Amniotic epithelial cell (primary cell): ENCODE results near the gene CDC42EP2.

Experiments
- DNase-seq: peaks from one replicate; pipeline ENCODE4 v3.0.0-alpha.2; 2010; ENCODE audit warnings: low read depth

Gene CDC42EP2, protein sequence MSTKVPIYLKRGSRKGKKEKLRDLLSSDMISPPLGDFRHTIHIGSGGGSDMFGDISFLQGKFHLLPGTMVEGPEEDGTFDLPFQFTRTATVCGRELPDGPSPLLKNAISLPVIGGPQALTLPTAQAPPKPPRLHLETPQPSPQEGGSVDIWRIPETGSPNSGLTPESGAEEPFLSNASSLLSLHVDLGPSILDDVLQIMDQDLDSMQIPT

DNA sequence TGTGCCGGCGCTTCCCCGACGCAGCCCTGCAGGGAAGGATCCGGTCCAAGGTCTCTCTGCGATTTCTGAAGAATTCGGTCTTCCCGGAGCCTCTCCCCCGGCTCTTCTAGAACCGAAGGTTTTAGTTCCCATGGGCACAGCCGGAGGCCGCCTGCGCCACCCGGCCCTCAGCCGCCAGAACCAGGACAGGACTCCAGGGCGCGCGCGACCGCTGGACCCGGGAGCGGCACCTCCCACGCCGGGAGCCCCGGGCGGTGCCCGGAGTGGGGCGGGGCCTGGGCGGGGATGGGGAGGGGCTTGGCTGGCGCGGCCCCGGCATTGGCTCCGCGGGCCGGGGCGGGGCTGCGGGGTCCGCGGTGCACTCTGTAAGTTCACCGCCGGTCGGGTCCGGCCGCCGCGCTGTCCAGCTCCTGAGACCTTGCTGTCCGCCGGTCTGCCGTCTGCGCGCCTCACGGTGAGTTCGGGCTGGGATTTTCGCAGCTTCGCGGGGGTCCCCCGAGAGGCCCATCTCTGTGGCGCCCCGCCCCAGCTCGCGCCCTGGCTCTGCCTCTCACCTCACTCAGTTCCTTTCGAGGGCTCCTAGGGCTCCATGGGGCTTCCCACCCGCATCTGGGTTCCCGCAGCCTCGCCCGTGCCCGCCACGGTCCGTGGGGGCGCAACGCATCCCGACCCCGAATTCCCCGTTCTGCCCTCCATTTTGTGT, at the start of gene CDC42EP2:
CDC42EP2 (plus strand) TSS at position 366 of the 703 bp plus-strand sequence. CDS start 6,033 bp downstream, outside the sequence.
- DNase-seq = peak; percentile 77

DNA sequence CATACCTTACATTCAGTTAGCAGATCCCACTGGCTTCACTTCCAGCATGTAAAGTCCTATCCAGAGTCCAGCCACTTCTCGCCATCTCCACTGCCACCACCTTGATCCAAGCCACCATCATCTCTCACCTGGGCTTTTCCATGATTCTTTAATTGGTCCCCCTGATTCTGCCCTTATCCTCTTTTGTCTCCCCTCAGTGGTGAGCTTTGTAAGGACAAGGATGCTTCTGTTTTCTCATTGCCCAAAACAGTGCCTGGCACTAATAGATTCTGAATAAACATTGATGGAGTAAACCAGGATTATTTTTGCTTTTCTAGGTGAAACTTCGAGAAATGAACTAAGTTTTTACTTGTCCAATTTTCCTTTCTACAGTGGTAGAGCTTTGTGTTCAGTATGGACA, 48.5 kb upstream of the CDC42EP2 start:
- no peak for DNase-seq

DNA sequence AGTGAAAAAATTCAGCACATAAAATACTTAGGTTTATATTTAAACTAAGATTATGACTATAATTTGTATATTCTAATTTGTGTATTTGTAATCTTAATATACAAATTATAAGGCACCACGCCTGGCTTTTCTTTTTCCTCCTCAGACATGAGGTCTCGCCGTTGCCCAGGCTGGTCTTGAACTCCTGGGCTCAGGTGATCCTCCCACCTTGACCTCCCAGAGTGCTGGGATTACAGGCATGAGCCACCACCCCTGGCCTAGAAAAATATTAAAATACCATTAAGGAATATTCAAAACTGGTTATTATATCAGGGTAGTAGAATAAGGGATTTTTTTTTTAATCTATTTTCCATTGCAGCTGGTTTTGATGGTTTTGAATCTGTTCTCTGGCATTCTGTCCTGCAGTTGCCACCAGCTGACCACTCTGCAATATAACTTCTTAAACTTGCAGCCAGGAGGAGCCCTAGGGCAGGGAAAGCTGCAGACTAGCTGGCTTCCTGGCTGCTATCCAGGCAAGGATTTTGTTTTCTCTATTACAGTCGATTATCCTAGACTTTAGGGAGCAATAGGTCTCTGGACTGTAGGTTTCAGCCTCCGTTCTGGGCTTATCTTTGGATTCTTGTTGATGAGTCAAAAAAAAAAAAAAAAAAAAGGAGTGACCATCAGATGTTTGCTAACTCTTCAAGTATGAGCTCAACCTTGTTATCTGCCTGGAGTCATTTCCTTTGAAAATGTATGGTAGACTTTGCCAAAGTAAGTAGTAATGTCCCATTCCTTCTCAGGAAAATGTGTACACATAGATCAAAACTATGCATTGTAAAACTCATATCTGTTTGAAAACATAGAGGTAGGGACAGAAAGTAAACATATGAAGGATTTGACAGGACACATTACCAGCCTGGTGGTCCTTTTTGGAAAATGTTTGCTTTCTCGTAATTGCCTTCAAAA, 39.7 kb upstream of the CDC42EP2 start:
- DNase-seq = peak; percentile 99

DNA sequence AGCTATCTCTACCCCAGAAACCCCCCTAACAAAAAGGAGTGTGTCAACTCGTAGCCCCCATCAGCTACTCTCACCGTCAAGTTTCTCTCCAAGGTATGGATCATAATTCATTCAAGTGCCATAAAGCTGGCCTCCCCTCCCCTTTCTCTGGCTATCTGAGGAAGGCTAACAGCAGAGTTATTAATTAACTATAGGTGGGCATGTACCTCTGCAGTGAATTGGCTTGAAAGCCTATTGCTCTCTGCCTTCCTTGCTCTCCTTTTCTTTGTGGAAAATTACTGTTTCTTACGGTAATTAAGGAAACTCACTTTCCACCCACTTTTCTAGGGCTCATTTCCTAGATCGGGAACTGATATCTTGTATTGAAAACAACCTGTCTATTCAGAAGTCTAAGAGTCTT, 38.8 kb upstream of the CDC42EP2 start:
- DNase-seq = no peak

DNA sequence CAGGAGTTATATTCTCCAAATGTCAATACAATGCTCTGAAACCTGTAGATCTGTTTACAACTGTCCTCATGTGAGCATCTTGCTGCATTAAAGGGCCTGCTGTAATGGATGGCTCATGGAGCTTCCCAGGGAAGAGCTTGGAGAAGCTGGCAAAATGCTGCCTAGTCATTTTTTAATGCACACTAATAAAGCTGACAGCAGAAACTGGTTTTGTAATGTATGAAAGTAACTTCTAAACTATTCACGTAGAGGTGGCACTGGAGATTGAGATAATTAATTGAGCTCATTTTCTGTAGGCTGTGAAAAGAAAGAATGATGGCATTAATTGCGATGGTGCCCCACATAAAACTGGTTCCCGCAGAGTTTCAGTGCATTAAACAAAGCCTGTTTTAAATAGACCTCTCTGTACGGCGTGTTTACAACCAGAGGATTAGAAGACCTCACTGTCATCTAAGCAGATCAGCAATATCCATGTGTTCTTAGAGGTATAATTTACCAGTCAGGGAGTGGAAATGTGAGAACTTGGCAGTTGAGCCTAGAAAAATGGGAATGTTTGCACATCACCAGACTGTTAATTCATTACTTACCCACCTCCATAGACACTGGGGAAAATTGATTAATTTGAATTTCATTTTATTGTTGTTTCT, 36.9 kb upstream of the CDC42EP2 start:
- peak; percentile 35 for DNase-seq

DNA sequence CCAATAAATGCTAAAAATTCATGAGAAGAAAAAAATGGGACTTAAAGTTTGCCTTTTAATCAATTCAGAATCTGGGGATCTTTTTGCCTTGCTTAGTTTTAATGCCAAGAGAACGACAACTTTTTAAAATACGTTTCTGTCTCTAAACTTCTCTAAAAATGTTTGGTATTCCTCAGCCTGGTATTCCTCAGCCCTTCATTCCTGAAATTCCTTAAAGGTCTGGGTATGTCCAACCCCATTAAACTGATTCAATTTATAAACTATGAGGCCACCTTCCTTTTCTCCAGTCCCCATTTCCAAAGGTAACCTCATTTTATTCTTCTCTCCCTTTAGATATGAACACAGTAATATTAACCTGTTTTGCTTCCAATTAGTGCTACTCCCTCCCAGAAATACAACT, 36.3 kb upstream of the CDC42EP2 start:
- peak; percentile 23 for DNase-seq

DNA sequence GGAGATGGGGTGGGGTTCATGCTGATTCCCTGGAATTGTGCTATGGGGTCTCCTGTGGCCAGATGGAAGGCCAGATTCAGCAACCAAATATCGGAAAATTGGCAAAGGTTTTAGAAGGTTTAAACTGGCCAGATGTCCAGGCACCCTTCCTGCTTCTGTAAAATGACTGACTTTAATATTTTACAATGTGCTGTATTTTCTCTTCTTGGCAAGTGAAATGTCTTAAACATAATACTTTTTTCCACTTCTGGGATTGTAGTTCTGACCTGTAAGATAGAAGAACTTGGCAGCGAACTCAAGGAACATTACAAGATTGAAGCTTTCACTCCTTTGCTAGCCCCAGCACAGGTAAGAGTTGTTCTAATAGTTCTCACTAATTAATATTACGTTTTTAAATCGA, 35.4 kb upstream of the CDC42EP2 start:
- DNase-seq = no peak

DNA sequence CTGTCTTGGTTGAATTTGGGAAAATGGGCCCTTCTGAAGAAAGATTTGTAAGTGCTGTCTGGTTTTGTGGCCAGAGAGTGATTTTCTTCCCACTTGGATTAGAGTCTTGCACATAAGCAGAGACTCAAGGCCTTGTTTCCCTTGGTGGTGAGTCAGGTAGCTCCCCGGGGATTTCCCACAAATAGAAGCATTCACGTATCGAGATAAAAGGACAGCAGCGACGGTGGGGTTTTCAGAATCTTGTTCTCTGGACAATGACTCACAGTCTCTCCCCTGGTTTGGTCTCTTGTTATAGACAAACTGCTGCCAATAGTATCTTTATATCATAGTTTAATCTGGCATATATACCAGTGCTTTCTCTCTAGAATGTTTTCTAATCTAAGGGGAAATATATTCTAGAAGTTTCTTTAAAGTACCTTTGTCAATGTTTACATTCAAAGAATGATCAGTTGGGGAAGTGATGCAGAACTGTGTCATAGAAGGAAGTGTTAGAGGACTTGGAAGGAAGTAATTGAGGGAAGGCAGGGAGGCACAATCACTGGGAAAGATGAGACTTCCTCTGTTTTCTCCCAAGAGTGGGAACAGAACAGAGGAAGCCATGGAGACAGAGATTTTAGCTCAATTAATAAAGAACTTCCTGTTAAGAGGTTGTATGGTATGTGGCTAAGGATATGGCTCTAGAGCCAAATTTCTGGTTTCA, 34.8 kb upstream of the CDC42EP2 start:
- peak; percentile 98 for DNase-seq

DNA sequence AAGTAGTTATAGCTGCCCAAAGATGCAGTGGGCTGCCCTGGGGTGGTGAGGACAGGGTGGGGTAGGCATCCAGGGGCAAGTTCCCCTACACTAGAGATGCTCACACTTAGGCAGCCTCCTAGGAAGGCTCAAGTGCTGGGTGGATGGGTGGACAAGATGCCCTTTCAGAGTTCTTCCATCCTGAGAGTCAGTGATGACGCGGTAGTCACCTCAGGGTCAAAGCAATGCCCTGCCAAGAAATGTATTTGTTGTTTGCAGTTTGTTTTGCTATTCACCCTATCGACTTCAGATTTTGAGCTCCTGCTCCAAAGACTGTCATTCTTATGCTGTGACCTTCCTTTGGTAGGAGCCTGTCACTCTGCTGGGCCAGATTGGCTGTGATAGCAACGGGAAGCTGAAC, 34.0 kb upstream of the CDC42EP2 start:
- DNase-seq = no peak

DNA sequence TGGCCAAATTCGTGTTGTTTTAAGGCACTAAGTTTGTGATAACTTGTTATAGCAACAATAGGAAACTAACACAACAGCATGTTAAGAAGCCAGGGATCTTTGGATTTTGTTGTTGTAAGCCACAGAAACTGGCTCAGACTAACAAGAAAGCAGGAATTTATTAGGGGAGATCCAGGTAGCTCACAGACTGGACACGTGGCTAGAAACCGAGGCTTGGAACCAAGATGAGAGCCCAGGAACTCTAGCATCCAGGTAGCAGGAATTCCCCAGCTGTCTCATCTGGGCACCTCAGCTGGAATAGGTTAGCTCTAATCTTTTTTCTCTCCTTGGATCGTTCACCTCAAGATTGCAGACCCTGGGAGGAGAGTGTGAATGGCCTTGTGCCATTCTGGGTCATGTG, 28.0 kb upstream of the CDC42EP2 start:
- no peak for DNase-seq

DNA sequence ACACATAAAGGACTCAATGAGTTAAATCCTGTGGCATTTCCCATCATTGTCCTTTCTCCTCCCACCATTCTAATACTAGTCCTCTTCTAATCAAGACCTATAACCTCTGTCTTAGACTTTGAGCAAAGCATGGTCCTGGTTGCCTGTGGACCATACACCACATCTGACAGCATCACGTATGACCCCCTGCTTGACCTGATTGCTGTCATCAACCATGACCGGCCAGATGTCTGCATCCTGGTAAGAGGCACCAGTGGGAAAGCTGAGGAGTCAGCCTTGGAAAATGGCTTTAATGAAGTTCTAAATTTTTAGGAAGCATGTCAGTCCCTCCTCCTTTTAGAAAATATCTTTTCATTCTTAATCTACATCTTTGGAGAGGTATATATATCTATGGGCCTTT, 27.1 kb upstream of the CDC42EP2 start:
- no peak for DNase-seq

DNA sequence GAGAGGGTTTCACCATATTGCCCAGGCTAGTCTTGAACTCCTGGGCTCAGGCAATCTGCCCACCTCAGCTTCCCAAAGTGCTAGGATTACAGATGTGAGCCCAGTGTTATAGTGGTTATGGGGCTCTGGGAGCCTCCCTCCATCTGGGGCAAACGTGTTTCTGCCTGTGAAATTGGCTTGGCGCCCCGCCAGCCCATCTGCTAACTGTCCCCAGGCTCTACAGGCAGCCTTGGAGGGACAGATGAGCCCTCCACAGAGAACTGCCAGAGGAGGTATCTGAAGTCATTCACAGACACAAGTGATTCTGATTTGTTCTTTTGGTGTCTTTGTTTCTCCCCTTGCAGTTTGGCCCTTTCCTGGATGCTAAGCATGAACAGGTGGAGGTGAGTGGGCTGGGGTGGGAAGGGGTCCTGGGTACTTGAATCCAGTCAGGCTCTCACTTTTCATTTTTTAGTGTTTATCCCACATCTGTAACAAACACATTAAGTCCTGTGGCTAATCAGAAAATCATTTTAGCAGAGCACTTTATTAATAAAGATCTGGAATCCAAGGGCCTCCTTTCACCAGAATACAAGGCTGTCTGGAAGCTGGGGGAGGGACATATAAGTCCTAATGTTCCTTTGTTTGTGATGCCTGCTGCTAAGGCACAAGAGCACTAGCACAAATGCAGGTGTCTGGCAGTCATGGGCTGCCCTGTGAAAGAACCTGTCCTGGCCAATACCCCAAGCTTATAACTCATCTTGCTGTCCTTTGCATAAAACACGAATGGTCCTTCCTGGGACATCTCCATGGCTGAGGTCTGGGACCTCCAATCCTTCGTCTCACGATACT, 25.7 kb upstream of the CDC42EP2 start:
- no peak for DNase-seq

DNA sequence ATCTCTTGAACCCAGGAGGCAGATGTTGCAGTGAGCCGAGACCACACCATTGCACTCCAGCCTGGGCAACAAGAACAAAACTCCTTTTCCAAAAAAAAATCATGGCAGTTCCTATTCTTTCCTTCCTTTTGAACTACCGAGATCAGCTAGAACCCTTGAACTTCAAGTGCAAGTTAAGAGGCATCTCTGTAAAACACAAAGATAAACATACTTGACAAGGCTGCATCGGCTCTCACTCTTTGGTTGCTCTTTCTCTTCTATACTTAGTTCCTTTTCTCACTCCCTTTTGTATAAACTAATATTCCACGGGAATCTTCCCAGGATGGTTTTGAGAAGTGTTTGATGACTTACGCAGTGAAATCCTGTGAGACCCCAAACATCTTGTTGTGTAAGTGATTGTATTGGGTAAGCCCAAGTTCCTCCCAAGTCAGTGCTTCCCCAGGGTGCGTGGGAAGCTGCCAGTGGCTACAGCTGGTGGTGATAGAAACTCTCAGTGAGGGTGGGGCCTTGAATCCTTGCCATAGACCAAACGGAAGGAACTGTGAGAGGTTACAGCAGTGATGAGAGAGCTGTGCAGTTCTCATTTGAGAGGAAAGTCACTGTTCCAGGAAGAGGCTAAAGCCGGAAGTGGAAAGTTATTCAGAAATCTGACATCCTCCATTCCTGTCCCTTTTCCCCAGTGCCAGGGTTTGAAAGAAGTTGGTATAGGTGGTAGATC, 24.1 kb upstream of the CDC42EP2 start:
- peak; percentile 100 for DNase-seq

DNA sequence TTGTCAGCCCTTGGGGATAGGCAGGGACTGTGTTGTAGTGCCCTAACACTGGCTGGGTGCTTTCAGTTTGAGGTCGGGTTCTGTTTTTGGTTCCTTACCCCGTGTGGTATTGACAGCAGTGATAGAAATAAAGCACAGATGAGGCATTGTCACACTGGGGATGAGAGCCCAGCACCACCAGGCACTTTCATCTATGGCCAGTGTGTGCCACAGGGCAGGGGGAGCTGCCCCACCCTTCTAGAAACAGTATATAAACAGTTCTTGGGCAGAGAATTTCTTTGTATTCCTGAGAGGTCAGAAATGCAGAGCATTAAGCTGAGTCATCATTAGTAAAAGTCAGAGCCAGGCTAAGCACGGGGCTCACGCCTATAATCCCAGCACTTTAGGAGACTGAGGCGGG, 23.1 kb upstream of the CDC42EP2 start:
- DNase-seq = peak; percentile 89

DNA sequence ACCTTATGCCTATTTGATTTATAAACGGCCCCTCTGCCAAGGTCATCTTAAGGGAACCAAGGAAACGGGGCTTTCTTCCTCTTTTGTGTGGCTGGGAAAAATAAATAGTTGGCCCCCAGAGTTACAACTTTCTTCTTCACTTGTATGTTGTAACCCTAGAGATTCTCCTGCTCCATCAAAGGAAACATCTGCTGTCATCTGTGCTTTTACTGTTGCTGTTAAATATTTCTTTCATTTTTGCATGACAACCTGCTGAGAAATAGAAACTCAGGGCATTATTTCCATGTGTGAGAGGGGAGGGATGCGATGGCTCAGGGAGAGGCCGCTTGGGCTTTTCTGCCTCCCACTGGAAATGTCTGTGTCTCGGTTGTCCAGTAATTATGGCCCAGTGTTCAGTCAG, 21.8 kb upstream of the CDC42EP2 start:
- peak; percentile 51 for DNase-seq

DNA sequence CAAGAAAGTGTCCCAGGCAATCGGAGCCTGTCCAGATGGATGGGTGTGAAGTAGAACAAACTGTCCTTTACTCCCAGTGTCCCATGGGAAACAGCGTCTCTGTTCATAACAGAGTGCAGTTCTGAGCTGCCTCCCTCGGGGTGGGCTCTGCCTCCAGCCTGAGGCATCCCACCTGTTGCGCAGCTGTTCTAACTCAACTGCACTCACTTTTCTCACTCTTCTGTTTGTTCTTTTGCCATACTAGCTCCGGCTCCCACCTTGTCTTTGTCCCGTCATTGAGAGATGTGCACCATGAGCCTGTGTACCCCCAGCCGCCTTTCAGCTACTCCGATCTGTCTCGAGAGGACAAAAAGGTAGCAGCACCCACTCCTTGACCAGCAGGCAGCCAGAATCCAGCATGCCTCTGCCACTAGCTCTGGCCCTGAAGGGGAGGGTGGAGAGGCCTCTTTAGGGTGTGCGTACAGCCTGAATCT, 20.7 kb upstream of the CDC42EP2 start:
- no peak for DNase-seq

DNA sequence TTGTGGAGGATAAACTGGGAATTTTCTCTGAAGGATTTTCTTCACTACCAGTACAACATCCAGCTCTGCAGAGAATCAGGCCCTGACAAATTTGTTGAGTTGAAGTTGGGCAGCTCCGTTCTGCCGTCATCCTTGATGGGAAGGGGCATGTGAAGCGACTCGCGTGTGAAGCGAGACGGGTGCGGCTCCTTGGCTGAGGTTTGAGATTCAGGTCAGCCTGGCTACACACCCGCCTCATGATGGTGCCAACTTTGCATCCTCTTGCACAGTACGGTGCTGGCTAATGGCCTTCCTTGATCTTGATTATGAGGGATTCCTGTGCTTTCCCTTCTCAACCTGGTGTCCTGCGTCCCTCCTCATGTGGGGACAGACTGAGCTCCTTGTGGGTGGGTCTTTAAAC, 19.7 kb upstream of the CDC42EP2 start:
- DNase-seq = no peak

DNA sequence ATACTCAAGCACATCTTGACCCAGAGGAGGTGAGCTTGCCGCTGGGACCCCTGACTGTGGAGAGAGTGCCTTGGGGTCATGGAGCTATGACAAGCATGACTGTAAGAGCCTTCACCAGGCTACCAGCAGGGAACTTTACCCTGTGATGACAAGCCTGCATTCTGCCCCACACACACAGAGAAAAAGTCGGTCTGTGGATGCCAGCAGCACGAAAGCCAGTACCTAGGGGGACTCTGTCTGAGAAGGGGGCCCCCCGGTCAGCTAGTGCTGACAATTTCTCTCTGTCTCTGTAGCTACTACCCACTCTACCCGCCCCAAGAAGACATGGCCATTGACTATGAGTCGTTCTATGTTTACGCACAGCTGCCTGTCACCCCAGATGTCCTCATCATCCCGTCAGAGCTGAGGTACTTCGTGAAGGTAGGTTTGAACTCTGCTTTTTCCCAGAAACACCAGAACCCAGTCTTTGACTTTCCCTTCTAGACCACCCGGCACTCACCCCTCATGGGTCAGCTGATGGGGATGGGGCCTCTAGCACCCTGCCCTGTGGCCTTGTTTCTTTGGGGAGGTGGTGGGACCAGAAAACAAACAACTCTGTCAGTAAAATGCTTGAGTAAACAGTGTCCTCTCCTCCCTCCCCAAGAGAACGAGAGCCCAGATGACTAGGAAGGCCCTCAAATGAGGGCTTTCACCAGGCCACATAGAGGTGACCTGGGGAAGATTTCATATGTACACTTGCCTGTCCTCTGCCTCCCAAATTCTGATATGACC, 18.9 kb upstream of the CDC42EP2 start:
- no peak for DNase-seq

DNA sequence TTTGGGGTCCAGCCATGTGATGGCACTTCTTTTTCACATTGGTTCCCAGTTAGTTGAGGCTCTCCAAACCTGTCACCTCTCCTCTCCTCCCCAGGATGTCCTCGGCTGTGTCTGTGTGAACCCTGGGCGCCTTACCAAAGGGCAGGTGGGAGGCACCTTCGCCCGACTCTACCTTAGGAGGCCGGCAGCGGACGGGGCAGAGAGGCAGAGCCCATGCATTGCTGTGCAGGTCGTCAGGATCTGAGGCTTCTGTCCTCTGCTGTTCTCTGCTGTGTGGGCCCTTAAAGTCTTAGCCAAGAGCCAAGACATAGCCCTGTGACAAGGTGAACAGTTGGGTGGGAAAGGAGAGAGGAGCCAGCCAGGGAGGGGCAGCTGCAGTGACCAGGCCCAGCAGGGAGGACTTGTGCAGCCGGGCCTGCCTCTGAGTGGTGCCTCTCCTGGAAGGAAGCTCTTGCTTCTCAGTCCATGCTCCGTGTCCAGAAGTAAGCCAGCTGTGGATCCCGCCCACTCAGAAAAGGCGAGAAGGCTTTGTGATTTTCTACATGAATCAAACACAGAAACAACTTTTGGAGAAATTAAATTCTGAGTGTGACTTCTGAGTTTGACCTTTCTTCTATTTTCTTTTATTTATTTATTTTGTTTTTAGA, 17.5 kb upstream of the CDC42EP2 start:
- DNase-seq = no peak
